GM23338 (cell line): ENCODE data around the gene A1BG. TPM values are rescaled to one million over a fixed set of nuclear protein-coding genes. Genes with fewer than 3 reads are reported as not detected.

ENCODE experiments used
- ATAC-seq: fragments of 200-7000 bp; cut with Tn5 transposase; 3 replicates; pipeline ENCODE4 v1.9.1; 2020
- DNase-seq: peaks from one replicate; pipeline ENCODE4 v3.0.0-alpha.2; 2015; ENCODE audit warnings: low spot score
- H2AFZ ChIP-seq: fragments of 200-600 bp; sonication (generic); 2 replicates; pipeline ENCODE4 v1.8.0; 2016; ENCODE audit warnings: antibody characterized with exemption, mild to moderate bottlenecking, moderate library complexity
- H3F3A ChIP-seq: fragments of 200-600 bp; sonication (generic); replicated peaks from 2 replicates; pipeline ENCODE4 v1.8.0; 2017; ENCODE audit warnings: antibody characterized with exemption, mixed run types, low read depth
- H3K27ac ChIP-seq: fragments of 200-600 bp; sonication (generic); 2 replicates; pipeline ENCODE4 v1.6.1; 2016; ENCODE audit warnings: low read depth
- H3K27me3 ChIP-seq: fragments of 200-600 bp; sonication (generic); 2 replicates; pipeline ENCODE4 v1.8.0; 2016; ENCODE audit warnings: mild to moderate bottlenecking, mixed run types, moderate library complexity; ENCODE audit not compliant: insufficient read depth
- H3K36me3 ChIP-seq: fragments of 200-600 bp; sonication (generic); 2 replicates; pipeline ENCODE4 v1.8.0; 2016; ENCODE audit warnings: mild to moderate bottlenecking; ENCODE audit not compliant: insufficient read depth
- H3K4me1 ChIP-seq: fragments of 200-600 bp; sonication (generic); 2 replicates; pipeline ENCODE4 v1.8.0; 2016; ENCODE audit warnings: mild to moderate bottlenecking, moderate library complexity; ENCODE audit not compliant: insufficient read depth
- H3K4me2 ChIP-seq: fragments of 200-600 bp; sonication (generic); 2 replicates; pipeline ENCODE4 v1.7.1; 2017; ENCODE audit warnings: mixed run types
- H3K4me3 ChIP-seq: fragments of 200-600 bp; sonication (generic); 2 replicates; pipeline ENCODE4 v1.6.1; 2016; ENCODE audit warnings: mixed run types
- H3K79me2 ChIP-seq: fragments of 200-600 bp; sonication (generic); replicated peaks from 2 replicates; pipeline ENCODE4 v1.8.0; 2017; ENCODE audit warnings: mild to moderate bottlenecking; ENCODE audit not compliant: insufficient read depth
- H3K9me2 ChIP-seq: fragments of 200-600 bp; sonication (generic); 2 replicates; pipeline ENCODE4 v1.8.0; 2017; ENCODE audit not compliant: insufficient read depth
- H4K20me1 ChIP-seq: fragments of 200-600 bp; sonication (generic); replicated peaks from 2 replicates; pipeline ENCODE4 v1.8.0; 2017; ENCODE audit warnings: mild to moderate bottlenecking; ENCODE audit not compliant: insufficient read depth
- H3K27ac Mint-ChIP-seq: 2 replicates; pipeline ENCODE4 v1.8.0; 2020; ENCODE audit warnings: inconsistent platforms, mild to moderate bottlenecking, moderate library complexity, mixed read lengths
- H3K27me3 Mint-ChIP-seq: 3 replicates; pipeline ENCODE4 v1.8.0; 2022; ENCODE audit warnings: low read depth, mild to moderate bottlenecking, moderate library complexity, mixed read lengths, inconsistent platforms; ENCODE audit not compliant: insufficient read depth, poor library complexity
- H3K36me3 Mint-ChIP-seq: 3 replicates; pipeline ENCODE4 v1.8.0; 2021; ENCODE audit warnings: low read depth, mild to moderate bottlenecking, inconsistent platforms, moderate library complexity, mixed read lengths
- H3K4me1 Mint-ChIP-seq: 3 replicates; pipeline ENCODE4 v1.8.0; 2020; ENCODE audit warnings: mild to moderate bottlenecking, inconsistent platforms, mixed read lengths
- H3K4me3 Mint-ChIP-seq: 3 replicates; pipeline ENCODE4 v1.8.0; 2021; ENCODE audit warnings: moderate library complexity, mild to moderate bottlenecking, inconsistent platforms, mixed read lengths
- H3K9me3 Mint-ChIP-seq: 3 replicates; pipeline ENCODE4 v1.8.0; 2020; ENCODE audit warnings: moderate library complexity, mild to moderate bottlenecking, inconsistent platforms, mixed read lengths
- CREB1 ChIP-seq: fragments of 250-450 bp; sonication (Bioruptor Pico); IDR thresholded peaks from 2 replicates; pipeline ENCODE4 v1.5.0; 2020; ENCODE audit warnings: low read depth, mild to moderate bottlenecking, moderate library complexity
- CTCF ChIP-seq, 2 experiments: fragments of 200-600 bp in 1 of 2; sonication (generic) in 1 of 2; conservative IDR thresholded peaks; 2 replicates each; pipeline versions ENCODE4 v1.5.1 to v1.6.1; 2016 to 2017; ENCODE audit warnings: antibody characterized with exemption in 2 of 2, low read depth in 2 of 2, mild to moderate bottlenecking in 2 of 2, moderate library complexity in 1 of 2
- ETS1 ChIP-seq: IDR thresholded peaks from 2 replicates; pipeline ENCODE4 v1.6.1; 2016; ENCODE audit warnings: antibody characterized with exemption
- EZH2 ChIP-seq: fragments of 200-600 bp; sonication (generic); IDR thresholded peaks from one replicate; pipeline ENCODE4 v1.8.0; 2017; ENCODE audit warnings: antibody characterized with exemption, mild to moderate bottlenecking, low read depth; ENCODE audit not compliant: unreplicated experiment
- EZH2phosphoT487 ChIP-seq: fragments of 200-600 bp; sonication (generic); IDR thresholded peaks from one replicate; pipeline ENCODE4 v1.8.1; 2018; ENCODE audit warnings: antibody characterized with exemption; ENCODE audit not compliant: unreplicated experiment
- JUNB ChIP-seq: IDR thresholded peaks from one replicate; pipeline ENCODE4 v1.6.1; 2016; ENCODE audit warnings: antibody characterized with exemption; ENCODE audit not compliant: unreplicated experiment
- NANOG ChIP-seq: IDR thresholded peaks from 2 replicates; pipeline ENCODE4 v1.6.1; 2016; ENCODE audit warnings: antibody characterized with exemption, borderline replicate concordance
- REST ChIP-seq: IDR thresholded peaks from one replicate; pipeline ENCODE4 v1.6.1; 2018; ENCODE audit warnings: antibody characterized with exemption; ENCODE audit not compliant: unreplicated experiment
- ZNF114 ChIP-seq: fragments of 250-450 bp; sonication (Bioruptor Pico); IDR thresholded peaks from 2 replicates; pipeline ENCODE4 v1.5.0; 2020; ENCODE audit warnings: mild to moderate bottlenecking, moderate library complexity
- ZNF331 ChIP-seq: fragments of 250-450 bp; sonication (Bioruptor Pico); IDR thresholded peaks from 2 replicates; pipeline ENCODE4 v1.5.0; 2020; ENCODE audit warnings: low read depth, mild to moderate bottlenecking, moderate library complexity
- ZNF462 ChIP-seq: fragments of 250-450 bp; sonication (Bioruptor Pico); IDR thresholded peaks from 2 replicates; pipeline ENCODE4 v1.5.0; 2020; ENCODE audit warnings: mild to moderate bottlenecking, moderate library complexity
- polyA plus RNA-seq: library from polyadenylated mRNA; unstranded; fragments of >200 nt; fragmentation: Nextera tagmentation; extraction: Ambion mirVana; gene quantifications from 2 replicates; pipeline ENCODE4 v1.2.1, GENCODE V29; 2016
- total RNA-seq: library from RNA; depleted of rRNA; stranded (reverse); fragments of >200 nt; shearing (Covaris generic); gene quantifications from 2 replicates; pipeline ENCODE4 v1.2.3, GENCODE V29; 2014

Gene A1BG
- total and polyA plus RNA-seq, 2 experiments from 2014 or later, result 17.7 to 43.5 TPM

- no peak for TF ChIP-seq ZNF462 (CRISPR knock-in tag)
- TF ChIP-seq ZNF114, result no peak
- no peak for TF ChIP-seq CTCF (conservative IDR thresholded peaks at IDR 0.05; ENCODE audit: low read depth in 2 of 2)
- TF ChIP-seq ETS1, result no peak
Measured at GRCh38 chr19:58335630-58336029, 17.7 kb downstream of the A1BG start (continued).

GRCh38 chr19:58334691-58335249 is 18.5 kb downstream of the A1BG start:
- peaks cover 24% of the 10 kb centered on the region for H3K36me3 Mint-ChIP-seq
- TF ChIP-seq CREB1, result no peak
- TF ChIP-seq EZH2, result no peak
- no peak for TF ChIP-seq ZNF331
- TF ChIP-seq JUNB, result no peak
- no peak for TF ChIP-seq NANOG
- no peak for TF ChIP-seq ETS1
- TF ChIP-seq REST, result no peak
- no peak for TF ChIP-seq EZH2phosphoT487

More at GRCh38 chr19:58334691-58335249, 18.5 kb downstream of the A1BG start:
- no peaks in the 10 kb centered on the region for H3K36me3 ChIP-seq
- H3K27me3 ChIP-seq, result no peaks in the 10 kb centered on the region
- Mint-ChIP-seq H3K4me3 (no peak overlapping the region), H3K9me3 (peaks cover 3% of the 10 kb centered on the region; the same call in 2 of the 3 replicates), H3K27me3 (no peaks in the 10 kb centered on the region), H3K4me1 (no peaks in the 10 kb centered on the region; the same call in 2 of the 3 replicates), H3K27ac (no peak overlapping the region)
- no peak overlapping the region for H2AFZ ChIP-seq
- H3K79me2 ChIP-seq, result no peaks in the 10 kb centered on the region
- no peak for DNase-seq
- no peak overlapping the region for H3K4me3 ChIP-seq
- no peaks in the 10 kb centered on the region for H3K4me1 ChIP-seq
- no peak overlapping the region for H3K27ac ChIP-seq
- H3K4me2 ChIP-seq, result no peak overlapping the region
- H3F3A ChIP-seq, result no peaks in the 10 kb centered on the region
- no peak for ATAC-seq
- no peaks in the 10 kb centered on the region for H3K9me2 ChIP-seq
- peaks cover 4% of the 10 kb centered on the region; the same call in 1 of the 2 replicates for H4K20me1 ChIP-seq
